HEK293 (cell line): ENCODE results near the gene TBC1D13.

Source experiments
- GLIS1 ChIP-seq: fragments of 450-650 bp; formaldehyde crosslinking; IDR thresholded peaks from 2 replicates; pipeline ENCODE4 v1.5.1; 2016; ENCODE audit warnings: missing biosample characterization, missing genetic modification characterization
- SCRT1 ChIP-seq: fragments of 450-650 bp; formaldehyde crosslinking; IDR thresholded peaks from 2 replicates; pipeline ENCODE4 v1.5.1; 2016; ENCODE audit warnings: missing biosample characterization, missing genetic modification characterization, borderline replicate concordance
- SETDB1 ChIP-seq: IDR thresholded peaks from one replicate; pipeline ENCODE4 v1.6.1; 2017; ENCODE audit warnings: mild to moderate bottlenecking, low read length, moderate library complexity, mixed read lengths; ENCODE audit not compliant: insufficient read length
- SP7 ChIP-seq: fragments of 450-650 bp; formaldehyde crosslinking; IDR thresholded peaks from 2 replicates; pipeline ENCODE4 v1.5.1; 2016; ENCODE audit warnings: missing biosample characterization, missing genetic modification characterization
- WT1 ChIP-seq: fragments of 450-650 bp; formaldehyde crosslinking; IDR thresholded peaks from 2 replicates; pipeline ENCODE4 v1.5.1; 2016; ENCODE audit warnings: missing biosample characterization, missing genetic modification characterization
- ZNF138 ChIP-seq: fragments of 450-650 bp; formaldehyde crosslinking; IDR thresholded peaks from 2 replicates; pipeline ENCODE4 v1.5.1; 2016; ENCODE audit warnings: missing biosample characterization, missing genetic modification characterization, borderline replicate concordance
- ZNF157 ChIP-seq: fragments of 450-650 bp; formaldehyde crosslinking; IDR thresholded peaks from 2 replicates; pipeline ENCODE4 v1.5.1; 2016; ENCODE audit warnings: missing biosample characterization, missing genetic modification characterization
- ZNF2 ChIP-seq: fragments of 450-650 bp; formaldehyde crosslinking; IDR thresholded peaks from 2 replicates; pipeline ENCODE4 v1.5.1; 2016; ENCODE audit warnings: missing biosample characterization, missing genetic modification characterization
- ZNF221 ChIP-seq: fragments of 450-650 bp; formaldehyde crosslinking; IDR thresholded peaks from 2 replicates; pipeline ENCODE4 v1.5.1; 2017; ENCODE audit warnings: missing biosample characterization, missing genetic modification characterization, borderline replicate concordance
- ZNF311 ChIP-seq: fragments of 450-650 bp; formaldehyde crosslinking; IDR thresholded peaks from 2 replicates; pipeline ENCODE4 v1.5.1; 2017; ENCODE audit warnings: missing biosample characterization, missing genetic modification characterization, borderline replicate concordance
- ZNF341 ChIP-seq: fragments of 450-650 bp; formaldehyde crosslinking; IDR thresholded peaks from 2 replicates; pipeline ENCODE4; 2016; ENCODE audit warnings: low read depth, missing biosample characterization, missing genetic modification characterization
- ZNF596 ChIP-seq: fragments of 450-650 bp; IDR thresholded peaks from 2 replicates; pipeline ENCODE4 v1.5.0; 2018; ENCODE audit warnings: missing biosample characterization, mild to moderate bottlenecking, missing genetic modification characterization, moderate library complexity
- ZNF623 ChIP-seq: fragments of 450-650 bp; formaldehyde crosslinking; IDR thresholded peaks from 2 replicates; pipeline ENCODE4 v1.5.1; 2016; ENCODE audit warnings: missing biosample characterization, missing genetic modification characterization
- ZNF707 ChIP-seq: fragments of 450-650 bp; formaldehyde crosslinking; IDR thresholded peaks from 2 replicates; pipeline ENCODE4 v1.5.1; 2016; ENCODE audit warnings: missing biosample characterization, missing genetic modification characterization
- ZNF785 ChIP-seq: fragments of 450-650 bp; formaldehyde crosslinking; IDR thresholded peaks from 2 replicates; pipeline ENCODE4 v1.5.1; 2016; ENCODE audit warnings: missing biosample characterization, missing genetic modification characterization
- ZSCAN30 ChIP-seq: fragments of 450-650 bp; IDR thresholded peaks from 2 replicates; pipeline ENCODE4 v1.5.1; 2018; ENCODE audit warnings: missing biosample characterization, mild to moderate bottlenecking, missing genetic modification characterization, moderate library complexity
- TF ChIP-seq, protein P1 (sequence below): fragments of 450-650 bp; formaldehyde crosslinking; IDR thresholded peaks from 2 replicates; pipeline ENCODE4 v1.5.1; 2016; ENCODE audit warnings: missing biosample characterization, missing genetic modification characterization
- TF ChIP-seq, protein P2 (sequence below): fragments of 450-650 bp; formaldehyde crosslinking; IDR thresholded peaks from 2 replicates; pipeline ENCODE4; 2016; ENCODE audit warnings: missing biosample characterization, missing genetic modification characterization
- TF ChIP-seq, protein P3 (sequence below): fragments of 450-650 bp; formaldehyde crosslinking; IDR thresholded peaks from 2 replicates; pipeline ENCODE4 v1.5.1; 2016; ENCODE audit warnings: missing biosample characterization, missing genetic modification characterization
- TF ChIP-seq, protein P4 (sequence below): fragments of 450-650 bp; formaldehyde crosslinking; IDR thresholded peaks from 2 replicates; pipeline ENCODE4 v1.5.1; 2016; ENCODE audit warnings: missing biosample characterization, missing genetic modification characterization
- TF ChIP-seq, protein P5 (sequence below): fragments of 450-650 bp; formaldehyde crosslinking; conservative IDR thresholded peaks from 2 replicates; pipeline ENCODE4 v1.5.1; 2016; ENCODE audit warnings: low read depth, missing biosample characterization, missing genetic modification characterization
- TF ChIP-seq, protein P6 (sequence below): fragments of 450-650 bp; formaldehyde crosslinking; IDR thresholded peaks from 2 replicates; pipeline ENCODE4 v1.5.1; 2016; ENCODE audit warnings: missing biosample characterization, missing genetic modification characterization

TBC1D13 gene

DNA sequence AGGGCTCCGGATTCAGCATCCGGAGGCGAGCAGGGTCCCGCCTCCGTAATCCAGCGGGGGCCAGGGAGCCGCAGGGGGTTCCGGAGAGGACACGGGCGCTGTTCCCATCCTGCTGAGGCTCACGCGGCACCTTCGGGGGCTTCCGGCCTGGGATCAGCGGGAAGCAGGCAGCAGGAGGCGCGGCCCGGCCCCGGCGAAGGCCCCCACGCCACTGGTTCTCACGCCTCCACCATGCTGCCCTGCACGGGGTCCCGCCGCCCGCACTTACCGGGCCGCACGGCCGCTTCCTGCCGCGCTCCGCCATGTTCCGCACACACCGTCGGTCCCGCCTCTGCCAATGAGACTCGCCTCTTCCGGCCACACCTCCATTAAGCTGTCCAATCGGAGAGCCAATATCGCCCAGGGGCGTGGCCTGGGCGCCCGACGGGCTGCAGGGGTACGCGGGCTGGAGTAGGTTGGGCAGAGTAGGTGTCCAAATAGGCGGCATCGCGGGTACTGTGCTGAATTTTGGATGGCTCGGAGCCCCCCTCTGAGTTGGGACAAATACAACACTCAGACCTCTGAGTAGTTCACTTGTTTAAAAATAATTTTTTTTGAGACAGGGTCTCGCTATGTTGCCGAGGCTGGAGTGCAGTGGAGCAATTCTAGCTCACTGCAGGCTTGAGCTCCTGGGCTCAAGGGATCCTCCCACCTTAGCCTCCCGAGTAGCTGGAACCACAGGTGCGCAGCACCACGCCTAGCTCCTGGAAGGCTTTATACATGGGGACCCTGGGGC is 42.6 kb downstream of the TBC1D13 start, which contains the start of gene SPOUT1 (continued):
- TF ChIP-seq, protein P1, sequence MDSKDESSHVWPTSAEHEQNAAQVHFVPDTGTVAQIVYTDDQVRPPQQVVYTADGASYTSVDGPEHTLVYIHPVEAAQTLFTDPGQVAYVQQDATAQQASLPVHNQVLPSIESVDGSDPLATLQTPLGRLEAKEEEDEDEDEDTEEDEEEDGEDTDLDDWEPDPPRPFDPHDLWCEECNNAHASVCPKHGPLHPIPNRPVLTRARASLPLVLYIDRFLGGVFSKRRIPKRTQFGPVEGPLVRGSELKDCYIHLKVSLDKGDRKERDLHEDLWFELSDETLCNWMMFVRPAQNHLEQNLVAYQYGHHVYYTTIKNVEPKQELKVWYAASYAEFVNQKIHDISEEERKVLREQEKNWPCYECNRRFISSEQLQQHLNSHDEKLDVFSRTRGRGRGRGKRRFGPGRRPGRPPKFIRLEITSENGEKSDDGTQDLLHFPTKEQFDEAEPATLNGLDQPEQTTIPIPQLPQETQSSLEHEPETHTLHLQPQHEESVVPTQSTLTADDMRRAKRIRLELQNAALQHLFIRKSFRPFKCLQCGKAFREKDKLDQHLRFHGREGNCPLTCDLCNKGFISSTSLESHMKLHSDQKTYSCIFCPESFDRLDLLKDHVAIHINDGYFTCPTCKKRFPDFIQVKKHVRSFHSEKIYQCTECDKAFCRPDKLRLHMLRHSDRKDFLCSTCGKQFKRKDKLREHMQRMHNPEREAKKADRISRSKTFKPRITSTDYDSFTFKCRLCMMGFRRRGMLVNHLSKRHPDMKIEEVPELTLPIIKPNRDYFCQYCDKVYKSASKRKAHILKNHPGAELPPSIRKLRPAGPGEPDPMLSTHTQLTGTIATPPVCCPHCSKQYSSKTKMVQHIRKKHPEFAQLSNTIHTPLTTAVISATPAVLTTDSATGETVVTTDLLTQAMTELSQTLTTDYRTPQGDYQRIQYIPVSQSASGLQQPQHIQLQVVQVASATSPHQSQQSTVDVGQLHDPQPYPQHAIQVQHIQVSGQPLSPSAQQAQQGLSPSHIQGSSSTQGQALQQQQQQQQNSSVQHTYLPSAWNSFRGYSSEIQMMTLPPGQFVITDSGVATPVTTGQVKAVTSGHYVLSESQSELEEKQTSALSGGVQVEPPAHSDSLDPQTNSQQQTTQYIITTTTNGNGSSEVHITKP (tag by site-specific recombination) = 0 out of 2 replicates have a peak, but pooled peaks have one; percentile 21
- TF ChIP-seq ZSCAN30 (peak; percentile 84), ZNF596 (tag by site-specific recombination) (no peak), ZNF2 (peak; percentile 78), ZNF311 (tag by site-specific recombination) (no peak), WT1 (tag by site-specific recombination) (no peak; the same call in 1 of the 2 replicates), ZNF157 (tag by site-specific recombination) (no peak), SETDB1 (no peak), ZNF221 (no peak), ZNF623 (tag by site-specific recombination) (no peak), SCRT1 (tag by site-specific recombination) (0 out of 2 replicates have a peak, but pooled peaks have one; percentile 22), SP7 (tag by site-specific recombination) (peak; percentile 65), ZNF707 (tag by site-specific recombination) (no peak), ZNF341 (peak; percentile 76), ZNF138 (tag by site-specific recombination) (no peak), GLIS1 (tag by site-specific recombination) (peak; percentile 69), ZNF785 (tag by site-specific recombination) (no peak)
- TF ChIP-seq, protein P2, sequence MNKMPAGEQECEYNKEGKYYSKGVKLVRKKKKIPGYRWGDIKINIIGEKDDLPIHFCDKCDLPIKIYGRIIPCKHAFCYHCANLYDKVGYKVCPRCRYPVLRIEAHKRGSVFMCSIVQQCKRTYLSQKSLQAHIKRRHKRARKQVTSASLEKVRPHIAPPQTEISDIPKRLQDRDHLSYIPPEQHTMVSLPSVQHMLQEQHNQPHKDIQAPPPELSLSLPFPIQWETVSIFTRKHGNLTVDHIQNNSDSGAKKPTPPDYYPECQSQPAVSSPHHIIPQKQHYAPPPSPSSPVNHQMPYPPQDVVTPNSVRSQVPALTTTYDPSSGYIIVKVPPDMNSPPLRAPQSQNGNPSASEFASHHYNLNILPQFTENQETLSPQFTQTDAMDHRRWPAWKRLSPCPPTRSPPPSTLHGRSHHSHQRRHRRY = no peak
- TF ChIP-seq, protein P3, sequence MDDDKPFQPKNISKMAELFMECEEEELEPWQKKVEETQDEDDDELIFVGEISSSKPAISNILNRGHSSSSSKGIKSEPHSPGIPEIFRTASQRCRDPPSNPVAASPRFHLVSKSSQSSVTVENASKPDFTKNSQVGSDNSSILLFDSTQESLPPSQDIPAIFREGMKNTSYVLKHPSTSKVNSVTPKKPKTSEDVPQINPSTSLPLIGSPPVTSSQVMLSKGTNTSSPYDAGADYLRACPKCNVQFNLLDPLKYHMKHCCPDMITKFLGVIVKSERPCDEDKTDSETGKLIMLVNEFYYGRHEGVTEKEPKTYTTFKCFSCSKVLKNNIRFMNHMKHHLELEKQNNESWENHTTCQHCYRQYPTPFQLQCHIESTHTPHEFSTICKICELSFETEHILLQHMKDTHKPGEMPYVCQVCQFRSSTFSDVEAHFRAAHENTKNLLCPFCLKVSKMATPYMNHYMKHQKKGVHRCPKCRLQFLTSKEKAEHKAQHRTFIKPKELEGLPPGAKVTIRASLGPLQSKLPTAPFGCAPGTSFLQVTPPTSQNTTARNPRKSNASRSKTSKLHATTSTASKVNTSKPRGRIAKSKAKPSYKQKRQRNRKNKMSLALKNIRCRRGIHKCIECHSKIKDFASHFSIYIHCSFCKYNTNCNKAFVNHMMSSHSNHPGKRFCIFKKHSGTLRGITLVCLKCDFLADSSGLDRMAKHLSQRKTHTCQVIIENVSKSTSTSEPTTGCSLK (tag by site-specific recombination) = no peak
- TF ChIP-seq, protein P4, sequence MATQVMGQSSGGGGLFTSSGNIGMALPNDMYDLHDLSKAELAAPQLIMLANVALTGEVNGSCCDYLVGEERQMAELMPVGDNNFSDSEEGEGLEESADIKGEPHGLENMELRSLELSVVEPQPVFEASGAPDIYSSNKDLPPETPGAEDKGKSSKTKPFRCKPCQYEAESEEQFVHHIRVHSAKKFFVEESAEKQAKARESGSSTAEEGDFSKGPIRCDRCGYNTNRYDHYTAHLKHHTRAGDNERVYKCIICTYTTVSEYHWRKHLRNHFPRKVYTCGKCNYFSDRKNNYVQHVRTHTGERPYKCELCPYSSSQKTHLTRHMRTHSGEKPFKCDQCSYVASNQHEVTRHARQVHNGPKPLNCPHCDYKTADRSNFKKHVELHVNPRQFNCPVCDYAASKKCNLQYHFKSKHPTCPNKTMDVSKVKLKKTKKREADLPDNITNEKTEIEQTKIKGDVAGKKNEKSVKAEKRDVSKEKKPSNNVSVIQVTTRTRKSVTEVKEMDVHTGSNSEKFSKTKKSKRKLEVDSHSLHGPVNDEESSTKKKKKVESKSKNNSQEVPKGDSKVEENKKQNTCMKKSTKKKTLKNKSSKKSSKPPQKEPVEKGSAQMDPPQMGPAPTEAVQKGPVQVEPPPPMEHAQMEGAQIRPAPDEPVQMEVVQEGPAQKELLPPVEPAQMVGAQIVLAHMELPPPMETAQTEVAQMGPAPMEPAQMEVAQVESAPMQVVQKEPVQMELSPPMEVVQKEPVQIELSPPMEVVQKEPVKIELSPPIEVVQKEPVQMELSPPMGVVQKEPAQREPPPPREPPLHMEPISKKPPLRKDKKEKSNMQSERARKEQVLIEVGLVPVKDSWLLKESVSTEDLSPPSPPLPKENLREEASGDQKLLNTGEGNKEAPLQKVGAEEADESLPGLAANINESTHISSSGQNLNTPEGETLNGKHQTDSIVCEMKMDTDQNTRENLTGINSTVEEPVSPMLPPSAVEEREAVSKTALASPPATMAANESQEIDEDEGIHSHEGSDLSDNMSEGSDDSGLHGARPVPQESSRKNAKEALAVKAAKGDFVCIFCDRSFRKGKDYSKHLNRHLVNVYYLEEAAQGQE (tag by site-specific recombination) = peak; percentile 66; the same call in 1 of the 2 replicates
- TF ChIP-seq, protein P5, sequence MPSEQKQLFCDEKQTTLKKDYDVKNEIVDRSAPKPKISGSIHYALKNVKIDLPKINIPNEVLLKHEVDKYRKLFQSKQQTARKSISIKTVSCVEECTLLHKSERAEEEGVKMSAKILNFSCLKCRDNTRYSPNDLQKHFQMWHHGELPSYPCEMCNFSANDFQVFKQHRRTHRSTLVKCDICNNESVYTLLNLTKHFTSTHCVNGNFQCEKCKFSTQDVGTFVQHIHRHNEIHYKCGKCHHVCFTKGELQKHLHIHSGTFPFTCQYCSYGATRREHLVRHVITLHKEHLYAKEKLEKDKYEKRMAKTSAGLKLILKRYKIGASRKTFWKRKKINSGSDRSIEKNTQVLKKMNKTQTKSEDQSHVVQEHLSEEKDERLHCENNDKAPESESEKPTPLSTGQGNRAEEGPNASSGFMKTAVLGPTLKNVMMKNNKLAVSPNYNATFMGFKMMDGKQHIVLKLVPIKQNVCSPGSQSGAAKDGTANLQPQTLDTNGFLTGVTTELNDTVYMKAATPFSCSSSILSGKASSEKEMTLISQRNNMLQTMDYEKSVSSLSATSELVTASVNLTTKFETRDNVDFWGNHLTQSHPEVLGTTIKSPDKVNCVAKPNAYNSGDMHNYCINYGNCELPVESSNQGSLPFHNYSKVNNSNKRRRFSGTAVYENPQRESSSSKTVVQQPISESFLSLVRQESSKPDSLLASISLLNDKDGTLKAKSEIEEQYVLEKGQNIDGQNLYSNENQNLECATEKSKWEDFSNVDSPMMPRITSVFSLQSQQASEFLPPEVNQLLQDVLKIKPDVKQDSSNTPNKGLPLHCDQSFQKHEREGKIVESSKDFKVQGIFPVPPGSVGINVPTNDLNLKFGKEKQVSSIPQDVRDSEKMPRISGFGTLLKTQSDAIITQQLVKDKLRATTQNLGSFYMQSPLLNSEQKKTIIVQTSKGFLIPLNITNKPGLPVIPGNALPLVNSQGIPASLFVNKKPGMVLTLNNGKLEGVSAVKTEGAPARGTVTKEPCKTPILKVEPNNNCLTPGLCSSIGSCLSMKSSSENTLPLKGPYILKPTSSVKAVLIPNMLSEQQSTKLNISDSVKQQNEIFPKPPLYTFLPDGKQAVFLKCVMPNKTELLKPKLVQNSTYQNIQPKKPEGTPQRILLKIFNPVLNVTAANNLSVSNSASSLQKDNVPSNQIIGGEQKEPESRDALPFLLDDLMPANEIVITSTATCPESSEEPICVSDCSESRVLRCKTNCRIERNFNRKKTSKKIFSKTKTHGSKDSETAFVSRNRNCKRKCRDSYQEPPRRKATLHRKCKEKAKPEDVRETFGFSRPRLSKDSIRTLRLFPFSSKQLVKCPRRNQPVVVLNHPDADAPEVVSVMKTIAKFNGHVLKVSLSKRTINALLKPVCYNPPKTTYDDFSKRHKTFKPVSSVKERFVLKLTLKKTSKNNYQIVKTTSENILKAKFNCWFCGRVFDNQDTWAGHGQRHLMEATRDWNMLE (tag by site-specific recombination) = no peak
- TF ChIP-seq, protein P6, sequence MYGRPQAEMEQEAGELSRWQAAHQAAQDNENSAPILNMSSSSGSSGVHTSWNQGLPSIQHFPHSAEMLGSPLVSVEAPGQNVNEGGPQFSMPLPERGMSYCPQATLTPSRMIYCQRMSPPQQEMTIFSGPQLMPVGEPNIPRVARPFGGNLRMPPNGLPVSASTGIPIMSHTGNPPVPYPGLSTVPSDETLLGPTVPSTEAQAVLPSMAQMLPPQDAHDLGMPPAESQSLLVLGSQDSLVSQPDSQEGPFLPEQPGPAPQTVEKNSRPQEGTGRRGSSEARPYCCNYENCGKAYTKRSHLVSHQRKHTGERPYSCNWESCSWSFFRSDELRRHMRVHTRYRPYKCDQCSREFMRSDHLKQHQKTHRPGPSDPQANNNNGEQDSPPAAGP (tag by site-specific recombination) = peak; percentile 69; the same call in 1 of the 2 replicates
